K562 (cell line): ENCODE results near the gene POLK. TPM values are rescaled to one million over a fixed set of nuclear protein-coding genes. Genes with fewer than 3 reads are reported as not detected.
A peak's percentile ranks its signal among the peaks of the same experiment; 100 is the strongest.

Source experiments
- ATAC-seq: fragments of 200-7000 bp; cut with Tn5 transposase; 3 replicates; pipeline ENCODE4 v1.9.1; 2020; ENCODE audit warnings: moderate library complexity
- BruUV-seq: library from RNA; stranded (reverse); fragments of 400-500 nt; replicated peaks from 2 replicates; lab custom pipeline; 2021; lab: Mats Ljungman, UMichigan
- CTCF ChIA-PET: fragments of 300-600 bp; formaldehyde crosslinking; extraction: SDS; loops from one replicate; lab custom pipeline; 2021; ENCODE audit warnings: low intra/inter-chr PET ratio; lab: Yijun Ruan, JAX
- POLR2A ChIA-PET: fragments of 300-600, 350-650 bp; sonication (Branson Sonifier 250); formaldehyde crosslinking; extraction: SDS; loops from one replicate; lab custom pipeline; 2021; ENCODE audit warnings: antibody characterized with exemption, inconsistent platforms; lab: Yijun Ruan, JAX
- DNase-seq, 4 experiments: peaks; one replicate each; pipeline versions ENCODE4 v3.0.0 to v3.0.0-alpha.2; 2011 to 2018; ENCODE audit warnings: low spot score in 3 of 4, mixed read lengths in 3 of 4; ENCODE audit errors: extremely low read depth in 1 of 4
- FAIRE-seq: peaks from 2 replicates; lab custom pipeline; 2011; peaks lifted over from hg19 to GRCh38; lab: Jason Lieb, UNC
- H2AFZ ChIP-seq: 2 replicates; pipeline ENCODE4 v1.6.0; 2011; ENCODE audit warnings: low read depth, low read length, control low read depth, inconsistent platforms
- H3K27ac ChIP-seq: fragments of 200-600 bp; 3 replicates; pipeline ENCODE4 v1.8.0; 2011; ENCODE audit warnings: low read depth, mild to moderate bottlenecking, control low read depth, inconsistent platforms, low read length, moderate library complexity, mixed read lengths; ENCODE audit errors: extremely low read depth
- H3K27me3 ChIP-seq, 2 experiments: fragments of 300-600 bp in 1 of 2; 2 replicates in 1 of 2; 3 replicates in 1 of 2; pipeline versions ENCODE4 v1.6.0 to v1.8.0; 2011; ENCODE audit warnings: inconsistent platforms in 2 of 2, low read length in 2 of 2, mild to moderate bottlenecking in 1 of 2, mixed read lengths in 1 of 2, moderate library complexity in 1 of 2; ENCODE audit not compliant: control insufficient read depth in 2 of 2, insufficient read depth in 2 of 2
- H3K36me3 ChIP-seq: fragments of 300-600 bp; 3 replicates; pipeline ENCODE4 v1.8.0; 2011; ENCODE audit warnings: mild to moderate bottlenecking, low read length, inconsistent platforms; ENCODE audit not compliant: control insufficient read depth, insufficient read depth
- H3K4me1 ChIP-seq, 2 experiments: fragments of 200-600 bp in 1 of 2; replicated peaks in 1 of 2; 2 replicates in 1 of 2; 3 replicates in 1 of 2; pipeline versions ENCODE4 v1.5.1 to v1.8.0; 2011; ENCODE audit warnings: inconsistent platforms in 2 of 2, low read length in 2 of 2, mild to moderate bottlenecking in 1 of 2, mixed read lengths in 1 of 2, moderate library complexity in 1 of 2; ENCODE audit not compliant: control insufficient read depth in 2 of 2, insufficient read depth in 2 of 2
- H3K4me2 ChIP-seq: 2 replicates; pipeline ENCODE4 v1.6.1; 2011; ENCODE audit warnings: low read length, control low read depth, inconsistent platforms, mixed read lengths; ENCODE audit not compliant: insufficient read depth
- H3K4me3 ChIP-seq: fragments of 200-600 bp; sonication (generic), shearing (Covaris generic); 2 replicates; pipeline ENCODE4 v1.5.1; 2016; ENCODE audit warnings: control low read depth, inconsistent platforms
- H3K79me2 ChIP-seq: fragments of 200-600 bp; 3 replicates; pipeline ENCODE4 v1.8.0; 2011; ENCODE audit warnings: low read length, inconsistent platforms; ENCODE audit not compliant: control insufficient read depth, insufficient read depth
- H3K9ac ChIP-seq, 2 experiments: 2 replicates each; pipeline versions ENCODE4 v1.6.0 to v1.6.1; 2011; ENCODE audit warnings: low read depth in 2 of 2, low read length in 2 of 2, control low read depth in 1 of 2, inconsistent platforms in 1 of 2, mild to moderate bottlenecking in 1 of 2, mixed read lengths in 1 of 2; ENCODE audit not compliant: insufficient read depth in 1 of 2
- H3K9me1 ChIP-seq: one replicate; pipeline ENCODE4 v1.6.0; 2011; ENCODE audit warnings: inconsistent platforms, mild to moderate bottlenecking, low read length, moderate library complexity; ENCODE audit not compliant: control insufficient read depth, insufficient read depth
- H3K9me3 ChIP-seq: replicated peaks from 2 replicates; pipeline ENCODE4 v1.5.1; 2011; ENCODE audit warnings: low read depth, low read length, inconsistent platforms; ENCODE audit not compliant: control insufficient read depth, insufficient read depth
- H4K20me1 ChIP-seq: replicated peaks from 2 replicates; pipeline ENCODE4 v1.6.1; 2011; ENCODE audit warnings: low read length, inconsistent platforms, mixed read lengths; ENCODE audit not compliant: control insufficient read depth, insufficient read depth
- ARID4B ChIP-seq: sonication (generic); formaldehyde crosslinking; IDR thresholded peaks from 2 replicates; pipeline ENCODE4 v1.8.0; 2022; ENCODE audit warnings: mild to moderate bottlenecking, missing genetic modification reagents
- CBFB ChIP-seq: sonication (generic); formaldehyde crosslinking; IDR thresholded peaks from 2 replicates; pipeline ENCODE4 v1.4.0; 2020; ENCODE audit warnings: mild to moderate bottlenecking, missing genetic modification reagents
- FIP1L1 ChIP-seq: fragments of 200-400 bp; formaldehyde crosslinking; IDR thresholded peaks from 2 replicates; pipeline ENCODE4 v1.6.1; 2018; ENCODE audit warnings: mild to moderate bottlenecking, low read depth, low read length; ENCODE audit not compliant: poor library complexity, severe bottlenecking
- HMBOX1 ChIP-seq: sonication (generic); IDR thresholded peaks from 2 replicates; pipeline ENCODE4 v1.6.1; 2016
- HNRNPUL1 ChIP-seq: fragments of 200-400 bp; formaldehyde crosslinking; IDR thresholded peaks from 2 replicates; pipeline ENCODE4 v1.6.1; 2017; ENCODE audit warnings: low read length
- KAT7 ChIP-seq: sonication (generic); formaldehyde crosslinking; IDR thresholded peaks from 2 replicates; pipeline ENCODE4 v1.8.0; 2022; ENCODE audit warnings: missing genetic modification reagents, mild to moderate bottlenecking, borderline replicate concordance
- MTA3 ChIP-seq: fragments of 450-650 bp; formaldehyde crosslinking; IDR thresholded peaks from 2 replicates; pipeline ENCODE4 v1.6.1; 2017; ENCODE audit warnings: mild to moderate bottlenecking, borderline replicate concordance
- RCOR1 ChIP-seq, 2 experiments: IDR thresholded peaks; 2 replicates each; pipeline ENCODE4 v1.6.1; 2012; ENCODE audit warnings: low read depth in 2 of 2, low read length in 2 of 2, borderline replicate concordance in 1 of 2, improper control_type of control experiment in 1 of 2
- SRF ChIP-seq, 2 experiments: fragments of 250-450, 450-650 bp in 1 of 2; sonication (Bioruptor Pico) in 1 of 2; sonication (generic) in 1 of 2; formaldehyde crosslinking; IDR thresholded peaks; 2 replicates each; pipeline versions ENCODE4 v1.5.0 to v1.5.1; 2020 to 2022; ENCODE audit warnings: mild to moderate bottlenecking in 1 of 2, missing genetic modification reagents in 1 of 2
- U2AF2 ChIP-seq: fragments of 200-400 bp; formaldehyde crosslinking; optimal IDR thresholded peaks from 2 replicates; pipeline ENCODE3; 2017; ENCODE audit warnings: low read depth, mild to moderate bottlenecking, low read length
- ZBTB33 ChIP-seq: sonication (generic); formaldehyde crosslinking; IDR thresholded peaks from 2 replicates; pipeline ENCODE4 v1.8.1; 2023; ENCODE audit warnings: mild to moderate bottlenecking, missing genetic modification reagents
- ZC3H11A ChIP-seq: IDR thresholded peaks from 2 replicates; pipeline ENCODE4 v1.6.1; 2012; ENCODE audit warnings: low read depth, low read length, improper control_type of control experiment
- WGBS: fragments of 100-300 bp; shearing (Covaris generic); methylation state at CpG from one replicate; pipeline ENCODE4 v1.1.6; 2016; ENCODE audit warnings: low coverage, mixed read lengths; ENCODE audit not compliant: insufficient coverage; ENCODE audit errors: missing lambda C conversion rate; 5-methylcytosine and 5-hydroxymethylcytosine counted together
- in situ Hi-C: fragments of 300-500 bp; cut with MboI; formaldehyde crosslinking; loops from 4 replicates; pipeline ENCODE4 v1.15.0; 2018; ENCODE audit warnings: inconsistent platforms, mixed read lengths
- intact Hi-C: fragments of 100-400 bp; cut with micrococcal nuclease; formaldehyde crosslinking; loops from 2 replicates; pipeline ENCODE4 v1.14.2; 2022
- polyA plus RNA-seq, 8 experiments: library from polyadenylated mRNA; depleted of rRNA in 4 of 8; stranded (reverse) in 5 of 8; unstranded in 3 of 8; fragments of >200 nt; fragmentation: Nextera tagmentation in 2 of 8; fragmentation: Illumina TruSeq in 1 of 8; extraction: Ambion mirVana in 2 of 8; extraction: Trizol in 1 of 8; gene quantifications; 2 replicates each; pipeline versions ENCODE4 v1.2.1 to v1.2.3, GENCODE V29; 2011 to 2014; ENCODE audit warnings: inconsistent platforms in 1 of 8, missing spikeins in 1 of 8
- total RNA-seq, 7 experiments: library from RNA; depleted of rRNA in 6 of 7; stranded (reverse); fragments of >200 nt in 6 of 7; fragmentation: Illumina TruSeq in 2 of 7; extraction: Trizol in 2 of 7; gene quantifications; 2 replicates each; pipeline versions ENCODE4 v1.2.1 to v1.2.3, GENCODE V29; 2011 to 2021; ENCODE audit warnings: low replicate concordance in 1 of 7

Gene POLK
- total and polyA plus RNA-seq, 9 of the 15 experiments (the other 6 are each of a cell fraction or from before 2014, with no cell fraction given): 6.1 to 31.6 (median 16.5) TPM

GRCh38 chr5:75510417-75510835 lies 1.3 kb upstream of the POLK start (continued):
- TF ChIP-seq ZBTB33: no peak
- no peak for TF ChIP-seq HNRNPUL1
- no peak for TF ChIP-seq SRF (CRISPR knock-in tag; IDR thresholded peaks at IDR 0.05)
- peak; percentile 21; the same call in 1 of the 2 replicates for TF ChIP-seq HMBOX1
- TF ChIP-seq ZC3H11A: no peak
- TF ChIP-seq MTA3: peak; percentile 22; the same call in 1 of the 2 replicates

- peak overlapping the region; percentile 80 to 96 for H3K9ac ChIP-seq
- FAIRE-seq (no peak), ATAC-seq (peak; percentile 65), DNase-seq (peak in 3 of 4 experiments; percentile 43 to 50 (median 48))
- H3K79me2 ChIP-seq: peaks cover 94% of the 10 kb centered on the region
- no peaks in the 10 kb centered on the region for H3K27me3 ChIP-seq
- 0 out of 2 replicates have a peak, but pooled peaks cover 5% of the 10 kb centered on the region for H4K20me1 ChIP-seq
- peak overlapping the region; percentile 82 for H2AFZ ChIP-seq
- H3K9me1 ChIP-seq: no peaks in the 10 kb centered on the region
- 0% methylated on average over 25 of the region's 54 CpGs for WGBS
- intact Hi-C loops (loop anchor here (5.0 kb wide), 3 partner anchors 56 to 156 kb away; no protein-coding TSS in a partner anchor), in situ Hi-C loops (no loop called here)
- peak overlapping the region; percentile 89 for H3K4me3 ChIP-seq
- H3K36me3 ChIP-seq: no peaks in the 10 kb centered on the region; the same call in 2 of the 3 replicates
- BruUV-seq: TSS peak; percentile 46
- H3K9me3 ChIP-seq: no peaks in the 10 kb centered on the region
- POLR2A ChIA-PET: interaction anchor here (0.6 to 1.8 kb wide), 5 partner anchors 12 to 142 kb away, joined by 4 to 7 read pairs (median 4); no protein-coding TSS in a partner anchor
- H3K27ac ChIP-seq: peak overlapping the region; percentile 80
- CTCF ChIA-PET: interaction anchor here (0.6 to 1.4 kb wide), 2 partner anchors 82 to 170 kb away, joined by 3 to 5 read pairs; no protein-coding TSS in a partner anchor
- H3K4me2 ChIP-seq: peak overlapping the region; percentile 88
- H3K4me1 ChIP-seq: peaks cover 2 to 8% of the 10 kb centered on the region in 2 experiments; a peak in 2 of 5 replicates
- TF ChIP-seq FIP1L1 (peak; percentile 15), U2AF2 (no peak), CBFB (CRISPR knock-in tag) (0 out of 2 replicates have a peak, but pooled peaks have one; percentile 62), KAT7 (CRISPR knock-in tag) (0 out of 2 replicates have a peak, but pooled peaks have one; percentile 15), ARID4B (peak; percentile 19; the same call in 1 of the 2 replicates), RCOR1 (IDR thresholded peaks at IDR 0.05; ENCODE audit: borderline replicate concordance in 1 of 2, low read depth in 2 of 2, low read length in 2 of 2) (no peak)
Observed at GRCh38 chr5:75510836-75511434, 756 bp upstream of the POLK start.
